Body of pancreas (tissue), 4 donors: ENCODE data around the gene STK39.

Experiments used
- CTCF ChIP-seq, 7 experiments: fragments of 450-650 bp in 4 of 7; fragments of 200-600 bp in 3 of 7; sonication (generic) in 3 of 7; IDR thresholded peaks; one replicate each; pipeline ENCODE4 v1.5.1; 2016 to 2019; ENCODE audit warnings: antibody characterized with exemption in 7 of 7
- POLR2A ChIP-seq, 3 donors: fragments of 450-650 bp; IDR thresholded peaks; one replicate each; pipeline ENCODE4 v1.6.1; 2016; ENCODE audit warnings: antibody characterized with exemption in 3 of 3, mild to moderate bottlenecking in 2 of 3

- no peak for TF ChIP-seq CTCF (IDR thresholded peaks at IDR 0.05)
- no peak for TF ChIP-seq POLR2A (IDR thresholded peaks at IDR 0.05)
Measured at GRCh38 chr2:168158586-168158985, 88.8 kb downstream of the STK39 start.
